HCT116 (cell line): ENCODE results near the gene LINGO4.

Source experiments
- ATF3 ChIP-seq: IDR thresholded peaks from 2 replicates; pipeline ENCODE4 v1.6.1; 2012
- CTCF ChIP-seq, 3 experiments: fragments of 200-600 bp in 1 of 3; sonication (generic) in 1 of 3; IDR thresholded peaks in 2 of 3; conservative IDR thresholded peaks in 1 of 3; 2 replicates each; pipeline ENCODE4 v1.5.1; 2012 to 2017; ENCODE audit warnings: low read depth in 2 of 3, low read length in 2 of 3, antibody characterized with exemption in 1 of 3, borderline replicate concordance in 1 of 3, control low read depth in 1 of 3, mild to moderate bottlenecking in 1 of 3, mixed read lengths in 1 of 3, mixed run types in 1 of 3, moderate library complexity in 1 of 3; ENCODE audit not compliant: insufficient read depth in 1 of 3
- EGR1 ChIP-seq: IDR thresholded peaks from 2 replicates; pipeline ENCODE4 v1.6.1; 2012; ENCODE audit warnings: low read depth
- EZH2 ChIP-seq: fragments of 200-600 bp; sonication (generic); IDR thresholded peaks from 2 replicates; pipeline ENCODE4 v1.6.1; 2017; ENCODE audit warnings: antibody characterized with exemption, mixed run types
- POLR2A ChIP-seq: IDR thresholded peaks from 2 replicates; pipeline ENCODE4 v1.7.0; 2011; ENCODE audit warnings: borderline replicate concordance; ENCODE audit not compliant: insufficient read depth, insufficient read length; ENCODE audit errors: extremely low read depth

DNA sequence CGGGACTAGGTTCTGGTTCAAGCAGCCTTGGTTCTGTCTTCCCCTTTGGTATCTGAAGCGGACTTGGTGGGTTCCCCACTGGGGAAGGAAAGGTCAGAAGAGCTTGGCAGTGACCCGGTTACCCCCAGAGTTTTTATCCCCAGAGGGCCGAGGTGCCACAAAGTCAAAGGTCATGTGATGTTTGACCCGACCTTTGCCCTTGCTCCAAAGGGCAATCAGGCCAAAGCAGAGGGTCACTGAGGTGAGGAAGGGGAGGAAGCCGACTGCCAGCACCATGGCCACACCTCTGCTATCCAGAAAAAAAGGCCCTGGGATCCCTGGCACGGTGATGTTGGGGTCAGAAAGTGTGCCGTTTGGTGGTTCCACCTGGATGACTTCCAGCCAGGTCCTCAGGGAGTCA is 4.4 kb downstream of the LINGO4 start:
- TF ChIP-seq POLR2A (no peak), CTCF (IDR thresholded peaks at IDR 0.05 in 2 of 3, conservative IDR thresholded peaks at IDR 0.05 in 1 of 3; ENCODE audit: borderline replicate concordance in 1 of 3, insufficient read depth in 1 of 3, low read depth in 2 of 3, low read length in 2 of 3) (no peak), EZH2 (no peak), EGR1 (no peak), ATF3 (no peak)
